ENCODE results near the gene NHSL2.

NHSL2 gene

GRCh38 chrX:72028701-72029470, 118.2 kb downstream of the NHSL2 start:
- no peak overlapping the region for H3K4me3 ChIP-seq (ENCODE audit: low read length)
- DNase-seq (ENCODE audit: low read depth): no peak
- TF ChIP-seq CTCF (conservative IDR thresholded peaks at IDR 0.05; ENCODE audit: low read depth, low read length): no peak

- peak; percentile 57 for DNase-seq (ENCODE audit: low read depth)
- no peak for TF ChIP-seq CTCF (conservative IDR thresholded peaks at IDR 0.05; ENCODE audit: low read depth, low read length)
- H3K4me3 ChIP-seq (ENCODE audit: low read length): no peak overlapping the region
Observed at GRCh38 chrX:72029483-72030411, 119.1 kb downstream of the NHSL2 start.

GRCh38 chrX:72030431-72030830, 119.8 kb downstream of the NHSL2 start:
- no peak overlapping the region for H3K4me3 ChIP-seq (ENCODE audit: low read length)
- DNase-seq (ENCODE audit: low read depth): no peak
- no peak for TF ChIP-seq CTCF (conservative IDR thresholded peaks at IDR 0.05; ENCODE audit: low read depth, low read length)

- no peak for TF ChIP-seq CTCF (conservative IDR thresholded peaks at IDR 0.05; ENCODE audit: low read depth, low read length)
- no peak overlapping the region for H3K4me3 ChIP-seq (ENCODE audit: low read length)
- DNase-seq (ENCODE audit: low read depth): no peak
Observed at GRCh38 chrX:72031118-72031517, 120.5 kb downstream of the NHSL2 start.

- TF ChIP-seq CTCF (conservative IDR thresholded peaks at IDR 0.05; ENCODE audit: low read depth, low read length): no peak
- DNase-seq (ENCODE audit: low read depth): no peak
Observed at GRCh38 chrX:72031634-72032033, 121.0 kb downstream of the NHSL2 start.

GRCh38 chrX:72037601-72038000, 127.0 kb downstream of the NHSL2 start:
- TF ChIP-seq CTCF (conservative IDR thresholded peaks at IDR 0.05; ENCODE audit: low read depth, low read length): no peak
- H3K4me3 ChIP-seq (ENCODE audit: low read length): no peak overlapping the region
- DNase-seq (ENCODE audit: low read depth): no peak

More at GRCh38 chrX:72031634-72032033, 121.0 kb downstream of the NHSL2 start:
- no peak overlapping the region for H3K4me3 ChIP-seq (ENCODE audit: low read length)

Measured in retinal pigment epithelial cell (primary cell).